Stimulated activated CD4-positive, alpha-beta T cell treated with anti-CD3 and anti-CD28 coated beads, Interleukin-2, amount 100 ng/mL, for 4 hours (primary cell): ENCODE measurements around the gene FRMD6.

Experiments used
- DNase-seq: peaks from one replicate; pipeline ENCODE4 v3.0.0-alpha.2; 2020; ENCODE audit warnings: low read depth

FRMD6 gene

GRCh38 chr14:51651388-51652167 is at the start of gene FRMD6:
Gene FRMD6 (plus strand): TSS chr14:51651910. CDS start chr14:51689837, 37,927 bp downstream.
- peak; percentile 59 for DNase-seq

- no peak for DNase-seq
Measured at GRCh38 chr14:51602310-51602709, 49.4 kb upstream of the FRMD6 start.

GRCh38 chr14:51603495-51603894 is 48.2 kb upstream of the FRMD6 start:
- DNase-seq, result no peak

- DNase-seq, result no peak
Measured at GRCh38 chr14:51604073-51604472, 47.6 kb upstream of the FRMD6 start.

GRCh38 chr14:51605575-51605974 is 46.1 kb upstream of the FRMD6 start:
- DNase-seq, result no peak

GRCh38 chr14:51607711-51608110 is 44.0 kb upstream of the FRMD6 start:
- no peak for DNase-seq

- DNase-seq, result no peak
Measured at GRCh38 chr14:51609251-51609954, 42.3 kb upstream of the FRMD6 start.

GRCh38 chr14:51609955-51610283 is 41.8 kb upstream of the FRMD6 start:
- no peak for DNase-seq

- DNase-seq, result no peak
Measured at GRCh38 chr14:51610771-51611170, 40.9 kb upstream of the FRMD6 start.

GRCh38 chr14:51612449-51612848 is 39.3 kb upstream of the FRMD6 start:
- DNase-seq, result no peak

GRCh38 chr14:51613416-51613815 is 38.3 kb upstream of the FRMD6 start:
- DNase-seq, result no peak

- no peak for DNase-seq
Measured at GRCh38 chr14:51614707-51615106, 37.0 kb upstream of the FRMD6 start.

GRCh38 chr14:51616256-51616655 is 35.5 kb upstream of the FRMD6 start:
- no peak for DNase-seq

- DNase-seq, result no peak
Measured at GRCh38 chr14:51616724-51617409, 34.8 kb upstream of the FRMD6 start.

- DNase-seq, result no peak
Measured at GRCh38 chr14:51619561-51619960, 32.1 kb upstream of the FRMD6 start.

GRCh38 chr14:51620056-51620455 is 31.7 kb upstream of the FRMD6 start:
- DNase-seq, result no peak

- no peak for DNase-seq
Measured at GRCh38 chr14:51621654-51622053, 30.1 kb upstream of the FRMD6 start.

- no peak for DNase-seq
Measured at GRCh38 chr14:51622376-51622775, 29.3 kb upstream of the FRMD6 start.

- no peak for DNase-seq
Measured at GRCh38 chr14:51624955-51625569, 26.6 kb upstream of the FRMD6 start.

- DNase-seq, result no peak
Measured at GRCh38 chr14:51626185-51626584, 25.5 kb upstream of the FRMD6 start.

GRCh38 chr14:51626788-51627187 is 24.9 kb upstream of the FRMD6 start:
- no peak for DNase-seq

- no peak for DNase-seq
Measured at GRCh38 chr14:51627313-51627712, 24.4 kb upstream of the FRMD6 start.

GRCh38 chr14:51628238-51628637 is 23.5 kb upstream of the FRMD6 start:
- DNase-seq, result no peak
